Measurements from ENCODE around the gene TFDP1.
"Not testable (repeated sequence)": the region's sequence is repeated elsewhere in the genome, so short reads cannot be mapped to it uniquely, and the experiment has no call there.

Gene TFDP1

DNA sequence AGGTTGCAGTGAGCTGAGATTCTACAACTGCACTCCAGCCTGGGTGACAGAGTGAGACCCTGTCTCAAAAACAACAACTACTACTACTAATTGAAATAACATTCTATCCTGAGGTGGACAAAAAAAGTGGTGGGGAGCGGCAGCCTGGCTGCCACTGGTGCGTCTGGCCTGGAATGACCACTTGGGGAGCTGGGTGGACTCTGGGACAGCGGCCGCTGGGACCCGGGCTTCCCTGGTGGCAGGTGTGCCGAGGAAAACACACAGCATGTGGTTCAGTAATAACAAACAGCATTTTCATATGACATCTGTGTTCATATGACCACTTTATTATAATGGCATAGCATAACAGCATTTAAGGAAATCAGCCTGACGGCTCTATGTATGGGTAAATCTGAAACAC lies 33.9 kb downstream of the TFDP1 start:
- DNase-seq (ENCODE audit: low read depth): no peak

DNA sequence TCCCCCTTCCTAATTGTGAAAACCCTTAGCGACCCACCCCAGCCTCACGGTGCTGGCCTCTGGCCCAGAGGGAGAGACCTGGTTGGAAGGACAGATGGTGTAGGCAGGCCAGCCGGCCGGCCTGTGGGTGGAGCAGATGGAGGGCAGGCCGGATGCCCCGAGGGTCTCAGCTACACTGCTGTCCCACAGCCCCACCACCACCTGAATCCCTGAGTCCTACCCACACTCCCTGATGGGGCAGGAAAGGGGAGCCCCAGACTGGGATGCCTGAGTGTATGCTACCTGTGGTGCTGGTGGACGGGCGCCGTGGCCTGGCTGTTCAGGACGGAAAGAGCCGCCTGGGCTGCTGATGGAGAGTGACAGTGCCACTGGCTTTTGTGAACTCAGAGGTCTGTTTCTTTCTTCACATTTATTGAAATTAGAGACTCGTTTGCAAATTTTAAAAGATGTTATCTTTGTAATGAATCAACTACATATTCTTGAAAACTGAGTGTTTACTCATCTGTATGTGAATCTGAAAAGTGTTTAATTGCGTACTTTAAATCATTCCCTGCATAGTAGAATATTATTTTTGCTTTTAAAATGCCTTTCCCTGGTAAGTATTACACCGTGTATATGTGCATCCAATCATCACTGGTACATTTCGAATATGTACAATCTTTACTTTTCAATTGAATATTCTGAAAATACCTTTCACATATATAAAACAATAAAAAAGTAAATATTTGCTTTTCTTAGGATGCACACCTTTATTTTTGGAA lies 35.7 kb downstream of the TFDP1 start:
- DNase-seq (ENCODE audit: low read depth): no peak

DNA sequence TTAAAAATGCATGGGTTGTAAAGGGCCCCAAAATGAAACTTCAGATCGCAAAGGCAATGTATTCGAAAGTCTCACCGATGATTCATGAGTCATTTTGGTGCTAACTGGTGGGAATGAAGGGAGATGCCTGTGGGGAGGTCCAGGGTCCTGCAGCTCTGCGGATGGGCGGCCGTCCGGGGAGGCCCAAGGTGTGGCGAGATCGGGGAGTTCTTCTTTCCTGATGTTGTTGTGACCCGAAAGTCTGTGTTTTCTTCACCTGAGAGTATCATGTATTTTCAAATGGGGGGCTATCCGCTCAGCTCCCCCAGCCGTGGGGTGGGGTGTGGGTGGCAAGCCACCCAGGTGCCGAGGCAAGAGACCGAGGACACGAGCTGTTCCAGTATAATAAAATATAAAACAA lies 36.5 kb downstream of the TFDP1 start:
- DNase-seq (ENCODE audit: low read depth): no peak

DNA sequence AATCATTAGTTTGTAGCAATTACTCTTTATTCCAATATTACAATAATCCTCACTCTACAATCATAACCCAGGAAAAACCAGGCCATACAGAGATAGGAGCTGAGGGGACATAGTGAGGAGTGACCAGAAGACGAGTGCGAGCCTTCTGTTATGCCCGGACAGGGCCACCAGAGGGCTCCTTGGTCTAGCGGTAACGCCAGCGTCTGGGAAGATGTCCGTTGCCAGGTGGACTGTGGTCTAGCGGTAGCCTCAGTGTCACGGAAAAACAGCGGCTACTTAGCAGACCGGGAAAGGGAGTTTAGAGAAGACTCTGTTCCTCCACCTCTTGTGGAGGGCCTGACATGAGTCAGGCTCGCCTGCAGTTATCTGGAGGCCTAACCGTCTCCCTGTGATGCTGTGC lies 36.9 kb downstream of the TFDP1 start:
- DNase-seq (ENCODE audit: low read depth): not testable (repeated sequence)

DNA sequence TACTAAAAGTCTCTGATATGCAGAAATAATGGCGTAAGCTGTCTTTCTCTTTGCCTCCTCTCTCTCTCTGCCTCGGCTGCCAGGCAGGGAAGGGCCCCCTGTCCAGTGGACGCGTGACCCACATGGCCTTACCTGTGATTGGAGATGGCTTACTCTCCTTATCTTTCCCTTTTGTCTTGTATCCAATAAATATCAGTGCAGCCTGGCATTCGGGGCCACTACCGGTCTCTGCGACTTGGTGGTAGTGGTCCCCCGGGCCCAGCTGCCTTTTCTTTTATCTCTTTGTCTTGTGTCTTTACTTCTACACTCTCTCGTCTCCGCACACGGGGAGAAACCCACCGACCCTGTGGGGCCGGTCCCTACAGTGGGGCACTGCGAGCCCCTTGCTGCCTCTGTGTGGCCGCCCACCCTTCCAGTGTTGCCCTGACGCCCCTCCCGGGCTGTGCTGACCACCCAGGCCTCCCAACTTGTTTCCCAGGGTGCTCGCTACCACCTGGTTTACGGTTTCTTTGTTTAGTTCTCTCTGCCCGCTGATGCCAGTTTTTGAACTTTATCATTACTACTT lies 37.5 kb downstream of the TFDP1 start:
- DNase-seq (ENCODE audit: low read depth): not testable (repeated sequence)

DNA sequence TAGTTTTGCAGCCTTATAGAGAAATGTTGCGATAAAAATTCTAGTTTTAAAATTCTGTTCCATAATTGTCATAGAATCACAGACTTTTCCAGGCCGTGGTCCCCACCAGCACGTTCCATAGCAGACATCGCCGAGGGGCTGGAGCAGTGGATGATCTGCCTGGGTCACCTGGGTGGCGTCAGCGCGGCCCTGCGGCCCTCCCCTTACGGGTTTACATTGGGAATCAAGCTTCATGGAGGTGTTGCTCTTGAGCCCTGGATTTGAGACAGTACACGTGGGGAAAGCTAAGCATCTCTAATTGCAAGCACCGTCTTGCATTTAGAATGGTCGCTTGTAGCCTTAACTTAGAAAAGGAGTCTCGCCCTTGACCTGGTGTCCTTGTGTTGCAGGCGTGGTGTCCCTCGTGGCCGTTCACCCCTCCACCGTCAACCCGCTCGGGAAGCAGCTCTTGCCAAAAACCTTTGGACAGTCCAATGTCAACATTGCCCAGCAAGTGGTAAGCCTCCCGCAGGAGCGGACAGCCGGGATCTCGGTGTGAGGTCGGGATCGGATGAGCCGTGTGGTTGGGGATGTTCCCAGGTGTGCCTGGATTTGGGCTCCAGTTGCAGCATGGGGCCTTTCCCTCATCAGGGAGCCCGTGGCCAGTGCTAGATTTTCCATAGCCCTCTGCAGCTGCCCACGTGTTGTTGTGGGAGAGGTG lies 38.4 kb downstream of the TFDP1 start:
- DNase-seq (ENCODE audit: low read depth): no peak

DNA sequence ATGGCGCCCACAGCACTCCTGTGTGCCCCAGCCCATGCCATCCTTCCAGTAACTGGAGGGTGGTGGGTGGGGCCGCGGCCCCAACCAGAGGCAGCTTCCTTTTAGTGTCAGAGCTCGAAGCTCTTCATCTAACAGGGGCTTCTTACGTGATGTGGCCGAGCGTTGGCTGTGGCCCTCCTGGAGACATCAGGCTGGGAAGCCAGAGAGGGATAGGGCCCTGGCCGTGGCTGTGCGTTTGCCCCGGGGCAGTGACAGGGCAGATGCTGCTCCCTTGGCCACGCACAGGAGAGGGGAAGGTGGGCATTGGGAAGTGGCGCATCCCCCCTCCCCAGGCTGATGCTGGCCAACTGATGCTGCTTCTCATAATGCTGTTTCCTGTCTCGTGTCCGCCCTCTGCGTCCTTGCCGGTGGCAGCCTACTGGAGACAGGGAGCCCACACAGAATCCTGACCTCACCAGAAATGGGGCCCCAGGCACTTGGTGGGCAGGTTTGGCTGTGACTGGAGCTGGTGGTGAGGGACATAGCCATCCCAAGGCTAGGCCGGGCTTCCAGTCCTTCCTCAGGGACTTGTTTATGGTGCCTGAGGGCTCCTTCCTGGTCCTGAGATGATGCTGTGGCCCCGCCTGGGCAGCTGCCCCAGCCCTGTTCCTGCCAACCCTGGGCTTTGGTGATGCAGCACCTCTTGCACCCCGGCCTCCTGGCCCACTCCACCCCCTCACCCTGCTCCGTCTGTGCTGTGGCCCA lies 39.1 kb downstream of the TFDP1 start:
- DNase-seq (ENCODE audit: low read depth): no peak

DNA sequence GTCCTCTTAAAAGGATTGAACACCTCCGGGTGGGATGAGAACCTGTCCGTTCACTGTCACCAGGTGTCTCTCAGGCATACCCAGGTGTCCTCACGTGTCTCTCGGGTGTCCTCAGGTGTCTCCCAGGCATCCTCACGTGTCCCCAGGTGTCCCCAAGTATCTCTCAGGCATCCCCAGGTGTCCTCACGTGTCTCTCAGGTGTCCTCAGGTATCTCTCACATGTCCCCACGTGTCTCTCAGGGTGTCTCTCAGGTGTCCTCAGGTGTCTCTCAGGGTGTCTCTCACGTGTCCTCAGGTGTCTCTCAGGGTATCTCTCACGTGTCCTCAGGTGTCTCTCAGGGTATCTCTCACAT lies 39.7 kb downstream of the TFDP1 start:
- DNase-seq (ENCODE audit: low read depth): no peak

DNA sequence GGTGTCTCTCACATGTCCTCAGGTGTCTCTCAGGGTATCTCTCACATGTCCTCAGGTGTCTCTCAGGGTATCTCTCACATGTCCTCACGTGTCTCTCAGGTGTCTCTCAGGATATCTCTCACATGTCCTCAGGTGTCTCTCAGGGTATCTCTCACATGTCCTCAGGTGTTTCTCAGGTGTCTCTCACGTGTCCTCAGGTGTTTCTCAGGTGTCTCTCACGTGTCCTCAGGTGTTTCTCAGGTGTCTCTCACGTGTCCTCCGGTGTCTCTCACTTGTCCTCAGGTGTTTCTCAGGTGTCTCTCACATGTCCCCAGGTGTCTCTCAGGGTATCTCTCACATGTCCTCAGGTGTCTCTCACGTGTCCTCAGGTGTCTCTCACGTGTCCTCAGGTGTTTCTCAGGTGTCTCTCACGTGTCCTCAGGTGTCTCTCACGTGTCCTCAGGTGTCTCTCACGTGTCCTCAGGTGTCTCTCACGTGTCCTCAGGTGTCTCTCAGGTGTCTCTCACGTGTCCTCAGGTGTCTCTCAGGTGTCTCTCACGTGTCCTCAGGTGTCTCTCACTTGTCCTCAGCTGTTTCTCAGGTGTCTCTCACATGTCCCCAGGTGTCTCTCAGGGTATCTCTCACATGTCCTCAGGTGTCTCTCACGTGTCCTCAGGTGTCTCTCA lies 40.2 kb downstream of the TFDP1 start:
- DNase-seq (ENCODE audit: low read depth): not testable (repeated sequence)

DNA sequence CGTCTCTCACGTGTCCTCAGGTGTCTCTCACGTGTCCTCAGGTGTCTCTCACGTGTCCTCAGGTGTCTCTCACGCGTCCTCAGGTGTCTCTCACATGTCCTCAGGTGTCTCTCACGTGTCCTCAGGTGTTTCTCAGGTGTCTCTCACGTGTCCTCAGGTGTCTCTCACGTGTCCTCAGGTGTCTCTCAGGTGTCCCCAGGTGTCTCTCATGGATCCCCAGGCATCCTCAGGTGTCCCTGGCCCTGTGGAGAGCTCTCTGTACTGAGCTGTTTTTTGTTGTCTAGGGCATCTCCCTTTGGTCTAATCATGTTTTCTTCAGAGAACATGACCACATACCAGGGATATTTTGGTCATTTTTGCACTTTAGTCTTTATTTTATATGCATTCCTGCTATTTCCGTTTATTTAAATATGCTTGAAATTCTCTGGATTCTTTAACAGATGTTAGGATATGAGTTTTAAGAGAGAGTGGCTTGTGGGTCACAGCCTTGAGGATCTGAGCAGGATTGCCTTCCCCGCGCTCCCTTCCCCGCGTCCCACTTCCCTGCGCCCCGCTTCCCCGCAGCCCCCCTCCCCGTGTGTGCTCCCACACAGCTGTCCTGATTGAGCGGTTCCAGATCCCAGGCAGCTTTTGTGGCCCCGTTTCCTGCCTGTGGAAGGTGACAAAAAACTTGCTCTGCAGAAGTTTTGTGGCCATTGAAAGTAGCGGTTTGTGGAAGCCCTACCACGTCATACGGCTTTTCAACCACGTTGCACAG lies 41.6 kb downstream of the TFDP1 start:
- DNase-seq (ENCODE audit: low read depth): no peak

DNA sequence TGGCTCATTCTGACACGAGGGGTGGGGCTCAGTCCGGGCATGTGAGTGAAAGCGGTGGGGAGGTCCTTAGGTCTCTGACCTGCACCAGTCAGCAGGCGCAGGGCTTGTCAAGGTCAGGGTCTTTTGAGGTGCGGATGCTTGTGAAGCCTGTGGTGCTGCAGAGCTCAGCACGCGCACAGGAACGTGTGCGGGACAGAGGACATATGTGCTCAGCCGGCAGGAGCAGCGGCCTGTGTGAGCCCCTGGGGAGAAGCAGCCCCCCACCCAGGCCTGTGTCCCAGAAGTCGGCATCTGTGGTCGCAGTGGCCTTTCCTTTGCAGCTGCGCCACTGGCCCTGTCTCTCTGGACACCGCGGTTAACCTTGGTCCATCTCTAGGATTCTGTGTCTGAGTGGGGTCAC lies 42.6 kb downstream of the TFDP1 start:
- DNase-seq (ENCODE audit: low read depth): no peak

DNA sequence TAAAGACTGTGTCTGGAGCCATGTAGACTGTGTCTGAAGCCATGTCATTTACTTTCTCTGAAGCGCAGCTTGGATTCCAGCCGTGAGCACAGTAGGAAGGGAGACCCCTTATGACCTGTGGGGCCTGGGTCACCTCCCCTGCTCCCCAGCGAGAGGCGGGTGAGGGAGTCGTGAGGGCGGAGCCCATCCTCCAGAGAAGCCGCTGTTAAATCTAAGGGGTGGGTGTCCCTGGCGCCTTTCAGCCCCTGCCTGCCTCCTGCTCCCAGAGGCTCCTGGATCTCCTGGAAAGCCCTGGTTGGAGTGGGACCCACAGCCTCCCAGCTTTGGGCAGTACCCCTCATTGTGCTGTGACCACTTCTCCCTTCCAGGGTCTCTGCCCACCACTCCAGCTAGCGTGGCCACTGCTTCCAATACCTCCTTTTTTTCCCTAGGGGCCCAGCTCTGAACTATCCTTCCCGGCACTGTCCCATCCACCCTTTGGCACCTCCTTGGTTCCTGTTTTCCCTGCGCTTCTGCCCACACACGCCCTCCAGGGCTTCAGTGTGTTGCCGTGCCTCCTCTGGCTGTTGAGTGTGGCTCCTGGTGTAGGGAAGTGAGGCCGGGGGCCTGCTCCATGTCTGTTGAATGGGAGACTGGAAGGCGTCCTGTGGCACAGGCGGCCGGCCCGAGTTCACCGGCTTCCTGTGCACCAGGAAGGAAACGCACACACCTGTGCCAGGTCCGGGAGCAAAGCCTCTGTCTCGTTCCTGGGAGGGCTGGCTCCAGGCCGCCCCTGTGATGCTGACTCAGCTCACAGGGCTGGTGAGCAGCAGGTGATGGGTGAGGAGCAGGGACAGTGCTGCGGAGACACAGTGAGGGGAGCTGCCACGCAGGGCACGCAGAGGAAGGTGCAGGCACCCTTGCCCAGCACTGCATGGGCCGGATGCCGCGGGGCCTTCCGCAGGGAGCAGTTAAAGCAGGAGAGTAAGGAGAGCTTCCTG lies 44.0 kb downstream of the TFDP1 start:
- DNase-seq (ENCODE audit: low read depth): no peak

DNA sequence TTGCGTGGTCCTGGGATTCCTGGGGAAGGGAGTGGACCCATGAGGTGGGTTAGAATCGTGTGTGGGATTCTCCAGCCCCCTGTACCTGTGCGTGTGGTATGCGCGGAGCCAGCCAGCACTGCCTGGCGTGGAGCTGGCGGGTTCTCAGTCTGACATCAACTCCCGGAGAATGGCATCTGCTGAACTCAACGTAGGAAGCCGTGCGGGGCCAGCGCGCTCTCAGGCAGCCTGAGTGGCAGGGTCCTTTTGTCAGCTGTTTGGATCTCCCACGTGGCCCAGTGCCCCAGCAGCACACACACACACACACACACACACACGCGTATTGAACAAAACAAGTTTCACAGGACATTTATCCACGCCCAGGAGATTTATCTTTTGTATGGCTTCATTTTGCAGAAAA lies 45.3 kb downstream of the TFDP1 start:
- DNase-seq (ENCODE audit: low read depth): no peak

DNA sequence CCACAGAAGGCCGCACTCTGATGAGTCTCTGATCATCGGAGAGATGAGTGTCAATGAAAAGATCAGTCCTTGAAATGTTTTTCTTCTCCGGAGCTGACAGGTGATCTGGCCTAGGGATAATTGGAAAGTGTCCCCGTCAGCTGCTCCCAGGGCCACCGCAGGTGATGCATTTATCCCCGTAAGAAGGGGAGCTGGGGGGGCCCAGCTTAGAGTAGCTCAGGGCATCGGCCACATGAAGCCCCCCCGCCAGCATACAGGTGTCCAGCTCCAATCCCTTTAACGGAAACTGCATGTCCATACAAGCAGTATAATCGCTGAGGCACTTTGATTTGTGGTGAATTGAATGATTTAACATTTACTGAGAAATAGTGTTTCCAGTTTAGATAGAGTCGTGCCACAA lies 45.7 kb downstream of the TFDP1 start:
- no peak for DNase-seq (ENCODE audit: low read depth)

DNA sequence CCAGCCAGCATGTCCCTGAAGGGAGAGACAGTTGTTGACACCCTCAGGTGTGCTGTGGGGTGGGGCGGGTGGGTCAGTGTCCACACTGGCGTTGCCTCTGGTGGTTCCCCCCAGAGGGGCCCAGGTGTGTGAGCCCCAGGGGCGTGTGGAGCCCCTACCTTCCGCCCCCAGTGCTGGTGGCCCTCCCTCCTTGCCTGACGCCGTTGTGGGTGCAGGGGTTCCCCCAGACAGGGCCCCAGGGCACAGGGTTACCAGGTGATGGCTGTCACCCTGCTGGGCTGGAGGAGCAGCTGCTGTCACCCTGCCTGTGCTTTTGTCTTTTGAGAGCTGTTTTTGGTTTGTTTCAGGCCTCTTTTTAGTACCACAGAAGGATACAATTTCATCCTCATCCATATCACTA lies 46.3 kb downstream of the TFDP1 start:
- no peak for DNase-seq (ENCODE audit: low read depth)

DNA sequence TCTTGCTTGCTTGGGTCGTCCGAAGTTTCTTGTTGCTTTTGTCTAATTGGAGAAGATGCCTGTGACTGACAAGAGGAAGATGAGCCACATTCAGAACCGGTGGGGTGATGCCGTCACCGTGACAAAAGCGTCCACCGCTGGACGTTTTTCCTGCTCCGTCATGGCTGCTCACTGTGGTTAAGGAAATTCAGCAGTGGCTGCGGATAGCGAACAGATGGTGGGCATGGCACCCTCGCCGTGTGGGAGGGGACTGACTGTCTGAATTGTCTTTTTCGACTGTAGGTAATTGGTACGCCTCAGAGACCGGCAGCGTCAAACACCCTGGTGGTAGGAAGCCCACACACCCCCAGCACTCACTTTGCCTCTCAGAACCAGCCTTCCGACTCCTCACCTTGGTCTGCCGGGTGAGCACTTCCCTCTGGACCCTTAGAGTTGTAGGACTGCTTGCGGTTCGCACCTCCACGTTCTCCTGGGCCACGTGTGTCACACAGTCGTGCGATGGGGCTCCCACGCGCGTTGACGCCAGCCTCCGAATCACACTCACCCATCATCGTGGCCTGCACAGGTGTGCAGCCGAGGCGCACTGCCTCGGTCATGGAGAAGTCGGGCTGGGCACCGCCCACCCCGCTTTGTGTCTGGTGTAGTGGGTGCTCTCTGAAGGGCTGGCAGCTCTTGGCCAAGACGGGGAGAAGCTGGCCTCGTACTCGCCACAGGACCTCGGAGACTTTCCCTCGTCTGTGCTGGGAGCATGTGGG lies 47.0 kb downstream of the TFDP1 start:
- DNase-seq (ENCODE audit: low read depth): no peak

DNA sequence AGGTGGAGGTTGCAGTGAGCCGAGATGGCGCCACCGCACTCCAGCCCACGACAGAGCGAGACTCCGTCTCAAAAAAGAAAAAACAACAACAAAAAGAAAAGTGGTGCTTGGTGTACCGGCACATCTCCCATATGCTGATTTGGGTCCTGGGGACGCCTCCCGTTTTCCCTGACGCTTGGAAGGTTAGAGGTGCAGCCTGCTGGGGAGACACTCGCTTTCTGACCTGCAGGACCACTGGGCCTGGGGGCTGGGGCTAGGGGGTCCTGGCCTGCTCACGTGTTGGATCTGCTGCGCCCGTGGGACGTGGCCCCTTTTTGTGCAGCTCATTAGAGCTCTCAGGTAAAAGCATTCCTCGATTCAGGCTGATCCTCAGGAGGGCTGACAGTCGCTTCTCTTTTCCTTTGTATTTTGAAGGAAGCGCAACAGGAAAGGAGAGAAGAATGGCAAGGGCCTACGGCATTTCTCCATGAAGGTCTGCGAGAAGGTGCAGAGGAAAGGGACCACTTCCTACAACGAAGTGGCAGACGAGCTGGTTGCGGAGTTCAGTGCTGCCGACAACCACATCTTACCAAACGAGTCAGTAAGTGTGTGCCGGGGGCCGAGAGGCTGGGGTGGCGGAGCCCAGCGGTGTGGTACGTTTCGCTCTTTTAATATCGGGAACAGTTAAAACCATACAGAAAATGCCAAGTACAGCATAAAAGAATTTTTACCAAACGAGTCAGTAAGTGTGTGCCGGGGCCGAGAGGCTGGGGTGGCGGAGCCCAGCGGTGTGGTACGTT lies 48.3 kb downstream of the TFDP1 start:
- DNase-seq (ENCODE audit: low read depth): no peak

DNA sequence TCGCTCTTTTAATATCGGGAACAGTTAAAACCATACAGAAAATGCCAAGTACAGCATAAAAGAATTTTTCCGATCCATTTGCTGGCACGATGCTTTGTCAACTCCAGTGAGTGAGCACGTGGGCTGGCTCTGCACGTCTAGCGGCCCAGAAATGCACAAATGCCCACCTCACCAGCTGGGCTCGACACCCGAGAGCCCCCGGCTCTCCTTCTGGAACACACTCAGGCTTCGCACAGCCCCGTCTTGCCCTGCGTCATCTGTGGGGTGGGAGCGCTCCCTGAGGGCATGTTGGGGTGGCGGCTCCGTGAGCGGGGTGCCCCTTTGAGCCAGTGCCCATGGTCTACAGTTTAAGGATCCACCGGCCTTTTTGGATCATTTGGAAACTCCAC lies 48.9 kb downstream of the TFDP1 start:
- DNase-seq (ENCODE audit: low read depth): no peak

Measured in non-pigmented ciliary epithelial cell (primary cell).